Embryonic facial prominence (tissue), 1 donor: ENCODE measurements around the gene RFESD.

Experiments
- DNase-seq: peaks from one replicate; pipeline ENCODE4 v3.0.0-alpha.2; 2016; ENCODE audit errors: extremely low spot score

Gene RFESD

DNA sequence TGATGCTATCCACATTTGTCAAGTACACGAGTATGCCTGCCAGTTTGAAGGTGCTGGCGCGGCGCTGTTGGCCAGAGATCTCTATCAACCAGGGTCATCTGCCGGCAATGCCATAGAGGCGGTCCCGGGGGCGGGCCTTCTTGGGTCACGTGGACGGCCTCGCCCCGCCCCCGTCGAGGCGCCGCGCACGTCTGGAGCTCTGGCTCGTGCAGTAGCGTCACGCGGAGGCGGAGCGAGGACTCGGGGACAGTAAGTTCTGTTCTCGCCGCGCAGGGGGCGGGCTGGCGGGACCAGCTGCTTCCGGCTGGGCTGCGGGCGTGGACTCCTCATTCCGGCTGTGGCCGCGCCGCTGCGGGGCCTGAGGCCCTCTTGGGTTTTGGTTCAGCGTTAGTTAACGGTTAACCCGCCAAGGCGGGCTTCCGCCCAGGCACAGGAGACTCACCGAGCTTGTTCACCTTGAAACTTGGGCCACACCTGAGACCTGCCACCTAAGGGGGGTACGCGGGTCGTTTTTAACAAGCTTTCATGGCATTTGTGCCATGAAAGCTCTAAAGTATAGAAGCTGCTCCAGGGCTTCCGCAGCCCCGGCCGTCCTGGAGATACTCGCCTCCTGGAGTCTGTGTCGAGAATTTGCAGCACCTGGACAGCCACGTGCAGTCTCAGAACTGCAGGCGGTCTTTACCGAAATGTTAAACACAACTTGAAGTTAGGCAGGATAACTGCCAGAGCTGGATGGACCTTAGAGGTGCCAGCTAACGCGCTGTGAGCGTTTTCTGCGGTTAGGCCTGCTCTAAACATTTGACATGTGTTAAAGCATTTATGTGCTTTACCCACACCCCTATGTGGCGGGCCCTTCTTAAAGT is at the start of gene RFESD:
RFESD (plus strand) TSS at position 209 of the 863 bp plus-strand sequence. CDS start 5,495 bp downstream, outside the sequence.
- DNase-seq = peak; percentile 88

DNA sequence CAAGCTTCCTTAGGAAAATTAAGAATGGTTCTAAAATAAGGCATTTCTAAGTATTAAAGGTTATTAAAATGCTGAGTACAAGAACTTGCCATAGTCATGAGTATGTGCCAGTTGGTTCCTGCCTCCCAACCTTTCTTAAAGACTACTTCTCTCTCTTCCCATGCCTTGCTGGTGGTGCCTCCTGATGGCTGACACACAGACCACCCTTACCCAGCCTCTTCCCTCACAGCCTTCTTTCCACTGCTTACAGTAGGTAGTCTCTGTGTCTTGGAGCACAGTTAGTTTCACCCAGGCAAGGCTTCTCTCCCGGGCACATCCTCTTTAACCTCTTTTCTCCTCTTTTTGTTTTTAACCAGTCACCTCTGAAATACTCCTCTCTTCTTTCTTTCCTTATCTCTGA is 47.3 kb upstream of the RFESD start:
- DNase-seq = no peak

DNA sequence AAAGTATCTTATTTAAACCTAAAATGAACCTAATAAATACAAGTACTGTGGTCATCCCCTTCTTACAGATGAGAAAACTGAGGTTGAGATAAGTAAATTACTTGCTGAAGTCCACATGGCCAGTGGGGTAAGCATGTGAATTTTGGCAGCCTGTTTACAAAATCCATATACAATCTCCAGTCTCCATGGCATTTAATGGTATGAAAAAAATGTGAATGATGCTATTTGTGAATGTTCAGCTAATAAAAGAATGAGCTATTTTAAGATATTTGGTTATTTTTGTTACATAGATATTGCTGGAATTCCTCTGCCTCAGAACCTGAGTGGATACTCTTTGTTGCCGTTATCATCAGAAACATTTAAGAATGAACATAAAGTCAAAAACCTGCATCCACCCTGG is 46.0 kb upstream of the RFESD start:
- DNase-seq = no peak

DNA sequence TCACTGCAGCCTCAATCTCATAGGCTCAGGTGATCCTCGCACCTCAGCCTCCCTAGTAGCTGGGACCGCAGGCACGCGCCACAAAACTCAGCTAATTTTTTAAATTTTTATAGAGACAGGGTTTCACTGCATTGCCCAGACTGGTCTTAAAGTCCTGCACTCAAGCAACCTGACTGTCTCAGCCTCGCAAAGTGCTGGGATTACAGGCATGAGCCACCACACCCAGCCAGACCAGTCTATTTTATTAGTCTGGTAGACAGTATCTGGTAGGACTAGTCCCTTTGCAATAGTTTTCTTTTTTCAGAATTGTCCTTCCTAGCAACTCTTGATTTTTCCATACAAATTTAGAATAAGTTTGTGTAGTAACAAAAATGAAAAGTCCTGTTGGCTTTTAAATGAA is 40.8 kb upstream of the RFESD start:
- no peak for DNase-seq

DNA sequence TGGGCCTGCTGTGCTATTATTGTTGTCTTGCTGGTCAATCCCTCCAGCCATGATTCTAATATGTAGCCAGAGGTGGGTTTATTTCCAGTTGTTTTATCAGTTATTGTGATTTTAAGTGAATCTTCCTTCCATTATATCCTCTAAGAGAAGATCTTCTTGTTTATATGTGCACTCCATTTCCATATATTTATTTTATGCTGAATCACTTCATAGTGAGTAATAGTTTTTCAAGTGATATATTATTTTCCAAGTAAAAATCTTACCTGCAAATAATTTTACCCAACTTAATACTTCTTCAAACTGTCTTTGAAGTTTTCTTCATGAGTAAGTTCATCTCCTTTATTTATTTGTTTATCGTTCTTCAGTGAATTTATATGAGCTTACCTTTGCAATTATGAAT is 40.2 kb upstream of the RFESD start:
- no peak for DNase-seq

DNA sequence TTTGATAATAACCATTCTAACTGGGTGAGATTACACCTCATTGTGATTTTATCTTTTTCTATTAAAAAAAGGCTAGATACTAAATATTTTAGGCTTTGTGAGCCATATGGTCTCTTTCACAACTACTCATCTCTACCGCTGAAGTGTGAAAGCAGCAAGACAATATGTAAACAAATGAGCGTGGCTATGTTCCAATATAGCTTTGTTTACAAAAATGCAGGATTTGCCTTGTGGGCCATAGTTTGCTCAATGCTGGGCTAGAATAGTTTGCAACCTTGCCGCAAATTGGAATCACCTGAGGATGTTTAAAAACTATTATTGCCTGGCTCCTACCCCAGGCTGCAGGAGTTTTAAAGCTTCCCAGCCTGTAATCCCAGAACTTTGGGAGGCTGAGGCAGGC is 36.9 kb upstream of the RFESD start:
- DNase-seq = no peak

DNA sequence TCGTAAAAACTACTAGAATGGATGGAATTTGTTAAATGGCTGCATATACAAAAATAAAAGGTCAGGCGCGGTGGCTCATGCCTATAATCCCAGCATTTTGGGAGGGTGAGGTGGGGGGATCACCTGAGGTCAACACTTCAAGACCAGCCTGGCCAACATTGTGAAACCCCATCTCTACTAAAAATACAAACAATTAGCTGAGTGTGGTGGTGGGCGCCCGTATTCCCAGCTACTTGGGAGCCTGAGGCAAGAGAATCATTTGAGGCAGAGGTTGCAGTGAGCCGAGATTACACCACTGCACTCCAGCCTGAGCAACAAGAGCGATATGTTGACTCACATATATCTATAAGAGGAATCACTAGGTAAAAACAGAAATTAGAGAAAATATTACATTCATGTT is 36.0 kb upstream of the RFESD start:
- no peak for DNase-seq

DNA sequence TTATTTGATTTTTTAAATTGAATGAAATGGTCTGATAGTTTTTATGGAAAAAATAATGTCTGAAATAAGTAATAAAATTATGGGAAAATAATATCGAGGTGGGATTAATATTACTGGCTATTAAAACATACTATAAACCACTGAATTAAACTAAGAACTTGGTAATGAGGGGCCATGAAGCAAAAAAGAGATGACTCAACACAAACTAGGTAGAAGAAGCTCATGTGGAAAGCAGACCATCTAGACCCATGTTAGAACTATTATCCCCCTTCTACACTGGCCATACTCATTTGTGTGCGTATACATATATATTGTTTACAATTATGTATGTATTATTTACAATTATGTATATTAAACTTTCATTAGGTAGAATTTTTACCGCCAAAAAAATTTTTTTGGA is 35.2 kb upstream of the RFESD start:
- DNase-seq = no peak

DNA sequence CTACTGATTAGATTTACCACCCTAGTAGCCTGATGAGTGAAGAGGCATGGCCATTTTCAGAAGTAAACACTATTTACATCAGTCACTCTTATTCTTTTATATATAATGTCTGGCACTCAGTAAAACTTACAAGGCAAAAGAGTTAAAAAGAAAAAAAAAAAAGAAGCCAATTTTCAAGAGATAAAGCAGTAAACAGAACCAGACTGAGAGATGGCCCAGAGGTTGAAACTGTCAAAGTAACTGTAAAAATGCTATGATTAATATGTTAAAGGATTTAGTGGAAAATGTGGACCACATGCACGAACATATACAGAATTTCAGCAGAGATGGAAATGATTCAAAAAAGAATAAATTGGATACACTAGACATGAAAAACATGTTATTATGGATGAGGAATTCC is 33.1 kb upstream of the RFESD start:
- DNase-seq = no peak

DNA sequence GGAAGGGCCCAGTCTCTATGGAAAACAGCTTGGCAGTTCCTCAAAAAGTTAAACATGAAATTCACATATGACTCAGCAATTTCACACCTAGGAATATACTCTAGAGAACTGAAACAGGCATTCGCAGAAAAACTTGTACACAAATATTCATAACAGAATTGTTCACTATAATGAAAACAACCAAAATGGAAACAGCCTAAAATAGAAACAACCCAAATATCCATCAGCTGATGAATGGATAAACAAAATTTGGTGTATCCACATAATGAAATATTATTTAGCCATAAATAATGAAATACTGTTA is 31.5 kb upstream of the RFESD start:
- DNase-seq = no peak

DNA sequence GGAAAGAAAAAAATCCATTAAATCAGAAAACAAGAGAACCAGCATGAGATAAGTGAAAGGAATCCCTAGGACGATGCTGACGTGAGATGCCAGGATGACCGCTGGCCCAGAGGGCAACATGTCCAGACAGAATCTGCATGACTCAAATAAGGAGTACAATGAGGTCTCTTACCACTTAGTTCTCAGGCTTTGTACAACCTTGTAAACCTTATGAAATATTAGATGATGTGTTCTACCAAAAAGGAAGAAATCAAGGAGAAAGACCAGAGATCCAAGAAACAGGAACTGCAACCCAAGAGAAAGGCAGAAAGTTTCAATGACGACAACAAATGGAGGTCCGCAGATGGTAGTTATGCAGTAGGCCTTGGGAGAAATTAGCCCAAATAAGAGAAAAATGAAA is 29.5 kb upstream of the RFESD start:
- no peak for DNase-seq

DNA sequence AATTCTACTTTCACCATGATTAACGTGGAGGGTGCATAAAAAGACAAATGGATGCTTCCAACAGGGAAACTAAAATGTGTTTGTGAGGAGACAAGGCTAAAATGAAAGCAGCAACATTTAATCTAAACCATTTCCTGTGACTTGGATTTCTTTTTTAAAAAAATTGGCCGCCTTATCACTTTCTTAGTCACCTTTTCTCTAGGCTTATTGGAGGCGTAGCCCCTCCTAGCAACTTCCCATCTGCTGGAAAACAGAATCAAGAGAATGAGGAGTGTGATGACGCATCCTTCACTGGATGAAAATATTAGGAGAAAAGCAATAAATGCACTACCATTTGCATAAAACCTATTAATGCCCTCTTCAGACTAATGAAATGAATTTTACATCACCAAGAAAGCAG is 27.5 kb upstream of the RFESD start:
- no peak for DNase-seq

DNA sequence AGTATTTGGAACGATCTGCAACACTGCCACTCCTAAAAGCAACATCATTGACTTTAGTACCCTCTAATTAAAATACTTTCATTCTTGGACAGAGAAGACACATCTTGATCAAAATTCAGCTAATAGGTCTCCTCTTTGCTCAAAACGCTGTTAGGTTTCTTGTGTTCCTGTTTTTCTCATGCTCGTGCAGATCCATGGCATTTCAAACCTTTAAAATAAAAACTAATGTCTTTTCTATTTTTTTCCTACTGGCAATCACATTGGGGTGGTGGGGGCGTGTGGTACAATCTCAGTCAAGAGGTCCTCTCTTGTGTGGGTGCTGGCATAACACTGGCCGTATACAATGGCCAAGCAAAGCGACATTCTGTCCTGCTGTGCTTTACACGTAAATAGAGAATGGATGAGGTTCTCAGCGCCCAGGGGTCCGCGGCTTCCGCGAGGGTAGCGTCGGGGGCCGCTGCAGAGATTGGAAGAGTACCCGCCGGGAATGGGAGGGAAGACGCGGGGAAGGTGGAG is 27.0 kb upstream of the RFESD start:
- no peak for DNase-seq

DNA sequence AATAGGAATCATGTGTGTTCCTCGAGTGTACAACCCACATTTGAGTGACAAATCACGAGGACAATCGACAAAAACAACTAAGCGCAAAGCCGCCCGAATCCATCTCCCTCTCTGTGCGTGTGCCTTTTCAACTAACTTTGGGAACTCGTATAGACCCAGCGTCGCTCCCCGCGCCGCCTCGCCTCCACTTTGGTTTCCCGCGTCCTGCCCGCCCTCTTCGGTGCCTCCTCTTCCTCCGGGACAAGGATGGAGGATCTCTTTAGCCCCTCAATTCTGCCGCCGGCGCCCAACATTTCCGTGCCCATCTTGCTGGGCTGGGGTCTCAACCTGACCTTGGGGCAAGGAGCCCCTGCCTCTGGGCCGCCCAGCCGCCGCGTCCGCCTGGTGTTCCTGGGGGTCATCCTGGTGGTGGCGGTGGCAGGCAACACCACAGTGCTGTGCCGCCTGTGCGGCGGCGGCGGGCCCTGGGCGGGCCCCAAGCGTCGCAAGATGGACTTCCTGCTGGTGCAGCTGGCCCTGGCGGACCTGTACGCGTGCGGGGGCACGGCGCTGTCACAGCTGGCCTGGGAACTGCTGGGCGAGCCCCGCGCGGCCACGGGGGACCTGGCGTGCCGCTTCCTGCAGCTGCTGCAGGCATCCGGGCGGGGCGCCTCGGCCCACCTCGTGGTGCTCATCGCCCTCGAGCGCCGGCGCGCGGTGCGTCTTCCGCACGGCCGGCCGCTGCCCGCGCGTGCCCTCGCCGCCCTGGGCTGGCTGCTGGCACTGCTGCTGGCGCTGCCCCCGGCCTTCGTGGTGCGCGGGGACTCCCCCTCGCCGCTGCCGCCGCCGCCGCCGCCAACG is 26.3 kb upstream of the RFESD start, which contains the start of gene GPR150:
GPR150 (plus strand) TSS at position 58 of the 840 bp plus-strand sequence; CDS start at position 247, 189 bp downstream.
- DNase-seq = no peak

DNA sequence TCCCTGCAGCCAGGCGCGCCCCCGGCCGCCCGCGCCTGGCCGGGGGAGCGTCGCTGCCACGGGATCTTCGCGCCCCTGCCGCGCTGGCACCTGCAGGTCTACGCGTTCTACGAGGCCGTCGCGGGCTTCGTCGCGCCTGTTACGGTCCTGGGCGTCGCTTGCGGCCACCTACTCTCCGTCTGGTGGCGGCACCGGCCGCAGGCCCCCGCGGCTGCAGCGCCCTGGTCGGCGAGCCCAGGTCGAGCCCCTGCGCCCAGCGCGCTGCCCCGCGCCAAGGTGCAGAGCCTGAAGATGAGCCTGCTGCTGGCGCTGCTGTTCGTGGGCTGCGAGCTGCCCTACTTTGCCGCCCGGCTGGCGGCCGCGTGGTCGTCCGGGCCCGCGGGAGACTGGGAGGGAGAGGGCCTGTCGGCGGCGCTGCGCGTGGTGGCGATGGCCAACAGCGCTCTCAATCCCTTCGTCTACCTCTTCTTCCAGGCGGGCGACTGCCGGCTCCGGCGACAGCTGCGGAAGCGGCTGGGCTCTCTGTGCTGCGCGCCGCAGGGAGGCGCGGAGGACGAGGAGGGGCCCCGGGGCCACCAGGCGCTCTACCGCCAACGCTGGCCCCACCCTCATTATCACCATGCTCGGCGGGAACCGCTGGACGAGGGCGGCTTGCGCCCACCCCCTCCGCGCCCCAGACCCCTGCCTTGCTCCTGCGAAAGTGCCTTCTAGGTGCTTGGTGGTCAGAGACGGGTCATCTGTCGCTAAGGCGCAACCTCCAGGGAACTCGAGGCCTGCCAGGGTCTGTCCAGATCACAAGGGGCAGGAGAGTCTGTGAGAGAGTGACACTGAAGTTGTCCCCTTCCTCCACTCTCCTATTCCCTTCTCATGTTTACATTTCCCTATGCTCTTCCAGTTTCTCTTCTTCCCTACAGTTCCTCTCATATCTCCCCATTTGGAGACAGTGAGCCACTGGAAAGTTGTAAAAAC is 25.4 kb upstream of the RFESD start:
- DNase-seq = no peak

DNA sequence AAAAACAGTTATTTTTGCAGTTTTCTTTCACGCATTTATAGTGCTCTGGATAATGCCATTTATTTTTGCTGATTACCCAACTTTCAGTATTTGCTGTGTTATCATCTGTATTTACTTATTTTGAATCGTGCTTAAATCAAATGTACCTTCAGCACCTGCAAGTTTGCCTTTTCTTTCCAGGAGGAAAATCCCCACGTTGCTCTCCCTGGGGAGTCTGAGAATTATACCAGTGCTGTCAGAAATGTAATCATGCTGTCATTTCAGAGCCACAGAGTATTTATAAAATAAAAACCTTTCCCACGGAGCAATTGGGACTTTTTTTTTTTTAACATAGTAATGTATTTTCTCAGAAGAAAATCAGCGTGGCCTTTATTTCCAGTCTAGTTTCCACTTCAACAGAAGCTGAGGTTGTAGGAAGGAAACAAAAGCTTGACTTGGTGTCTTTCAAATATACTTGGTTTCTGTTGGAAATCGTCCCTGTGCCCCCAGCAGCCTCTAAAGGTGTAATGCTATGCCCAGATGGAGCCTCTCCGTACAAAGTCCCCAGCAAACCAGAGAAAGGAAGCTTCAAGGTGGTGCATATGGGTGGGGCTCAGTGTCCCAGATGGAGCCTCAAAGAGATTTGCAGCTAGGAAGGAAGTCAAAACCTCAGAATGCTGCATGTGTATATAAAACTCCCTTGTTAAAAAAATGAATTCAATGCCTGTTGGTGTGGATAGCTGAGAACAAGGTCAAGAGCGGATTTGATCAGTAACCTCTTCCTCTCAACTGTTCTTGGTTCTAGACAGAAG is 24.5 kb upstream of the RFESD start:
- DNase-seq = no peak

DNA sequence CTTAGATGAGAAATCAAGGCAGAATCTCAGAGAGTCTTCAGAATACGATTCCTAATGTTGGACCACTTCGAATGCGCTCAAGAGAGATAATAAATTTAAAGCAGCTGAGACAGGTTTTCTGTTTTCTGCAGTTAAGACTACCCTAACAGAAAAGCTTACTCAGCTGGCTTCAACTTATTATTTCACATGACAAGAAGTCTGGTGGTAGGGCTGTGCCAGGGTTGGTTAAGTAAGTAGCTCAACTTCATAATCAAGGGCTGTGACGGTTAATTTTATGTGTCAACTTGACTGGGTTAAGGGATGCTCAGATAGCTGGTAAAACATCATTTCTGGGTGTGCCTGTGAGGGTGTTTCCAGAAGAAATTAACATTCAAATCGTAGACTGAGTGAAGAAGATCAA is 22.9 kb upstream of the RFESD start:
- no peak for DNase-seq

DNA sequence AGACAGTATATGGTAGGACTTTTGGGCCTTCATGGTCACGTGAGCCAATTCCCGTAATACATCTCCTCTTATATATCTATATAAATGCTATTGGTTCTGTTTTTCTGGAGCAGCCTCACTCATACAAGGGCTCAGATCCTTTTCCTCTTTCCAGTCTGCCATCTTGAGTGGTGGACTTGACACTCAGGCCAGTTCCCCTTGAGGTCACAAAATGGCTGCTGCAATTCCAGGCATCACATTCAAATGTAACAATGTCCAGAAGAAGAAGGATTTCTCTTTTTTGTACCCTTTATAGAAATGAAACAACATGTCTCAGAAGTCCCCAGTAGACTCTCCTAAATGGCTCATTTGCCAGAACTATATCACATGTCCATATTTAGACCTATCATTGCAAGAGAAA is 22.2 kb upstream of the RFESD start:
- no peak for DNase-seq

DNA sequence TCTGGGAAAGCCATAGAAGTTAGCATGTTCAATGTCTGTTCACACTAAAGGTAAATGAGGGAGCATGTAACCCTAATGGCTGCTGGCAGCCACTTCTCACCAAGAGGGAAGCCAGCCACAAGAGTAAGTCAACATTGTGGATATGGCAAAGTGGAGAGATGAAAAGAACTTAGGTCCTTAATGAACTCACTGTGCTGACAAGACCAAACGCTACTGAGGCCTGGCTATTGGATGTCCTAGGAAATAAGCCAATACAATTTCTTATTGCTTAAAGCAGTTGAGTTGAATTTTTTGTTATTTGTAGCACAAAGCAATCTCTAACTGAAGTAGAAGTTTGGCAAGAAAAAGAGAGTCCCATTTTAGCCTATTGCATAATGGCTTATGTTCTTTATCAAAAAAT is 19.9 kb upstream of the RFESD start:
- DNase-seq = no peak

DNA sequence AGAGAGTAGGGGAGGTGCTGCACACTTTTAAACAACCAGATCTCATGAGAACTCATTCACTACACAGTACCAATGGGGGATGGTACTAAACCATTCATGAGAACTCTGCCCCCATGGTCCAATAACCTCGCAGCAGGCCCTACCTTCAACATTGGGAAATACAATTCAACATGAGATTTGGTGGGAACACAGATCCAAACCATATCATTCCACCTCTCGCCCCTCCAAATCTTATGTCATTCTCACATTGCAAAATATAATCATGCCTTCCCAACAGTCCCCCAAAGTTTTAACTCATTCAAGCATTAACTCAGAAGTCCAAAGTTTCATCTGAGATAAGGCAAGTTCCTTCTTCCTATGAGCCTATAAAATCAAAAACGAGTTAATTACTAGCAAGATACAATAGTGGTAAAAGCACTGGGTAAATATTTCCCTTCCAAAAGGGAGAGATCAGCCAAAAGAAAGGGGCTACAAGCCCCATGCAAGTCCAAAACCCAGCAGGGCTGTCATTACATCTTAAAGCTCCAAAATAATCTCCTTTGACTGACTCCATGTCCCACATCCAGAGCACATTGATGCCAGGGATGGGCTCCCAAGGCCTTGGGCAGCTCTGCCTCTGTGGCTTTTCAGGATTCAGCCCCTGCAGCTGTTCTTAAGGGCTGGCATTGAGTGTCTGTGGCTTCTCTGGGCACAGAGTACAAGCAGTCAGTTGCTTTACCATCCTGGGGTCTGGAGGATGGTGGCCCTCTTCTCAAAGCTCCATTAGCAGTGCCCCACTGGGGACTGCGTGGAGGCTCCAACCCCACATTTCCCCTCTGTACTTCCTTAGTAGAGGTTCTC is 18.4 kb upstream of the RFESD start:
- no peak for DNase-seq
